H9 (cell line): ENCODE measurements around the gene NKAIN2. TPM values are rescaled to one million over a fixed set of nuclear protein-coding genes. Genes with fewer than 3 reads are reported as not detected.

Experiments
- DNase-seq: peaks from one replicate; pipeline ENCODE4 v3.0.0-alpha.2; 2017
- H2AFZ ChIP-seq: one replicate; pipeline ENCODE4 v1.6.1; 2013; ENCODE audit warnings: mild to moderate bottlenecking, low read length, control low read depth, moderate library complexity
- H2AK5ac ChIP-seq: 2 replicates; pipeline ENCODE4 v1.6.1; 2013; ENCODE audit warnings: low read length, control low read depth, mixed read lengths; ENCODE audit not compliant: insufficient read length
- H2BK120ac ChIP-seq: one replicate; pipeline ENCODE4 v1.6.1; 2013; ENCODE audit warnings: low read depth, mild to moderate bottlenecking, low read length, control low read depth, inconsistent platforms; ENCODE audit not compliant: poor library complexity, severe bottlenecking
- H2BK12ac ChIP-seq: 2 replicates; pipeline ENCODE4 v1.6.1; 2013; ENCODE audit warnings: low read length, control low read depth, mixed read lengths, low read depth; ENCODE audit not compliant: insufficient read length
- H2BK15ac ChIP-seq: 2 replicates; pipeline ENCODE4 v1.6.1; 2013; ENCODE audit warnings: low read depth, low read length, control low read depth
- H2BK20ac ChIP-seq: one replicate; pipeline ENCODE4 v1.6.1; 2013; ENCODE audit warnings: low read depth, mild to moderate bottlenecking, low read length, control low read depth, inconsistent platforms; ENCODE audit not compliant: poor library complexity, severe bottlenecking
- H2BK5ac ChIP-seq: 2 replicates; pipeline ENCODE4 v1.6.1; 2013; ENCODE audit warnings: low read length, control low read depth, mixed read lengths; ENCODE audit not compliant: insufficient read length
- H3K14ac ChIP-seq: 2 replicates; pipeline ENCODE4 v1.6.1; 2013; ENCODE audit warnings: low read length, control low read depth; ENCODE audit not compliant: insufficient read depth
- H3K18ac ChIP-seq: 2 replicates; pipeline ENCODE4 v1.6.1; 2013; ENCODE audit warnings: low read depth, mild to moderate bottlenecking, mixed read lengths, low read length, control low read depth; ENCODE audit not compliant: insufficient read length
- H3K23ac ChIP-seq: 2 replicates; pipeline ENCODE4 v1.6.1; 2013; ENCODE audit warnings: low read length, control low read depth, mixed read lengths, low read depth; ENCODE audit not compliant: insufficient read length
- H3K23me2 ChIP-seq: 2 replicates; pipeline ENCODE4 v1.6.1; 2013; ENCODE audit warnings: low read depth, mild to moderate bottlenecking, mixed read lengths, low read length, control low read depth; ENCODE audit not compliant: insufficient read length, poor library complexity, severe bottlenecking
- H3K27ac ChIP-seq: 2 replicates; pipeline ENCODE4 v1.5.1; 2013; ENCODE audit warnings: low read length, control low read depth, mixed read lengths, low read depth; ENCODE audit not compliant: insufficient read length
- H3K27me3 ChIP-seq: 2 replicates; pipeline ENCODE4 v1.6.1; 2013; ENCODE audit warnings: low read length, control low read depth, inconsistent platforms; ENCODE audit not compliant: insufficient read depth
- H3K4ac ChIP-seq: 2 replicates; pipeline ENCODE4 v1.6.1; 2013; ENCODE audit warnings: low read depth, mild to moderate bottlenecking, control low read depth, inconsistent platforms, low read length, moderate library complexity
- H3K4me1 ChIP-seq: 2 replicates; pipeline ENCODE4 v1.6.1; 2013; ENCODE audit warnings: low read length, control low read depth, inconsistent platforms; ENCODE audit not compliant: insufficient read depth
- H3K4me2 ChIP-seq: 2 replicates; pipeline ENCODE4 v1.6.1; 2013; ENCODE audit warnings: low read length, control low read depth, mixed read lengths; ENCODE audit not compliant: insufficient read length, insufficient read depth
- H3K56ac ChIP-seq: 2 replicates; pipeline ENCODE4 v1.6.1; 2013; ENCODE audit warnings: low read depth, mild to moderate bottlenecking, mixed read lengths, low read length, control low read depth; ENCODE audit not compliant: insufficient read length
- H3K79me1 ChIP-seq: 2 replicates; pipeline ENCODE4 v1.6.1; 2013; ENCODE audit warnings: low read depth, mild to moderate bottlenecking, moderate library complexity, low read length, control low read depth, inconsistent platforms; ENCODE audit not compliant: insufficient read depth, poor library complexity, severe bottlenecking
- H3K79me2 ChIP-seq: 2 replicates; pipeline ENCODE4 v1.6.1; 2013; ENCODE audit warnings: low read length, control low read depth, inconsistent platforms; ENCODE audit not compliant: insufficient read depth
- H3K9ac ChIP-seq: 2 replicates; pipeline ENCODE4 v1.6.1; 2013; ENCODE audit warnings: low read length, control low read depth, mixed read lengths; ENCODE audit not compliant: insufficient read length; ENCODE audit errors: extremely low read depth
- H3K9me3 ChIP-seq: one replicate; pipeline ENCODE4 v1.6.1; 2013; ENCODE audit warnings: low read depth, low read length, inconsistent platforms; ENCODE audit not compliant: control insufficient read depth
- H3T11ph ChIP-seq: one replicate; pipeline ENCODE4 v1.6.1; 2013; ENCODE audit warnings: mild to moderate bottlenecking, low read length, control low read depth, inconsistent platforms
- H4K20me1 ChIP-seq: one replicate; pipeline ENCODE4 v1.6.1; 2013; ENCODE audit not compliant: control insufficient read depth, insufficient read length, insufficient read depth
- H4K5ac ChIP-seq: 2 replicates; pipeline ENCODE4 v1.6.1; 2013; ENCODE audit warnings: low read depth, mild to moderate bottlenecking, mixed read lengths, low read length, control low read depth; ENCODE audit not compliant: insufficient read length
- H4K8ac ChIP-seq: replicated peaks from 2 replicates; pipeline ENCODE4 v1.6.1; 2013; ENCODE audit warnings: low read length, control low read depth, mixed read lengths, low read depth; ENCODE audit not compliant: insufficient read length
- H4K91ac ChIP-seq: 2 replicates; pipeline ENCODE4 v1.6.1; 2013; ENCODE audit warnings: low read depth, mild to moderate bottlenecking, moderate library complexity, mixed read lengths, low read length, control low read depth; ENCODE audit not compliant: insufficient read length
- H3K27ac Mint-ChIP-seq, 3 experiments: 2 replicates in 2 of 3; 3 replicates in 1 of 3; pipeline ENCODE4 v1.8.0; 2020 to 2021; ENCODE audit warnings: mixed read lengths in 3 of 3, mild to moderate bottlenecking in 1 of 3, moderate library complexity in 1 of 3
- H3K27me3 Mint-ChIP-seq: 2 replicates; pipeline ENCODE4 v1.8.0; 2021; ENCODE audit warnings: low read depth, mild to moderate bottlenecking, moderate library complexity, mixed read lengths
- H3K36me3 Mint-ChIP-seq, 3 experiments: 2 replicates in 2 of 3; 3 replicates in 1 of 3; pipeline ENCODE4 v1.8.0; 2020 to 2021; ENCODE audit warnings: low read depth in 3 of 3, mixed read lengths in 3 of 3; ENCODE audit not compliant: insufficient read depth in 1 of 3
- H3K4me1 Mint-ChIP-seq, 2 experiments: 2 replicates each; pipeline ENCODE4 v1.8.0; 2020; ENCODE audit warnings: mixed read lengths in 2 of 2
- H3K4me3 Mint-ChIP-seq, 2 experiments: 2 replicates in 1 of 2; 3 replicates in 1 of 2; pipeline ENCODE4 v1.8.0; 2020 to 2021; ENCODE audit warnings: mild to moderate bottlenecking in 2 of 2, mixed read lengths in 2 of 2, moderate library complexity in 1 of 2
- H3K9me3 Mint-ChIP-seq, 2 experiments: 2 replicates in 1 of 2; 3 replicates in 1 of 2; pipeline ENCODE4 v1.8.0; 2020; ENCODE audit warnings: mild to moderate bottlenecking in 2 of 2, mixed read lengths in 2 of 2, moderate library complexity in 1 of 2
- CTCF ChIP-seq: fragments of 200-600 bp; sonication (generic); conservative IDR thresholded peaks from 3 replicates; pipeline ENCODE4 v1.8.0; 2021; ENCODE audit warnings: antibody characterized with exemption, mild to moderate bottlenecking
- WGBS: extraction: QIAGEN DNeasy Blood & Tissue Kit; methylation state at CpG from one replicate; pipeline ENCODE4 v1.1.7; 2013; ENCODE audit warnings: missing lambda C conversion rate, low lambda C conversion rate, mixed read lengths; ENCODE audit not compliant: insufficient read length; ENCODE audit errors: extremely low coverage; 5-methylcytosine and 5-hydroxymethylcytosine counted together
- total RNA-seq: library from RNA; stranded (reverse); gene quantifications from 2 replicates; pipeline ENCODE4 v1.2.1, GENCODE V29; 2021

NKAIN2 gene
- total RNA-seq, 1 experiment from 2014 or later = 0.17 TPM

- DNase-seq = no peak
- Histone ChIP-seq H3T11ph (no peak overlapping the region), H3K4me2 (no peak overlapping the region), H3K4me1 (no peaks in the 10 kb centered on the region; the same call in 1 of the 2 replicates), H4K91ac (no peak overlapping the region), H2BK12ac (no peak overlapping the region), H3K9ac (no peak overlapping the region), H2AFZ (no peak overlapping the region), H3K56ac (no peak overlapping the region), H4K8ac (no peak overlapping the region), H3K18ac (no peak overlapping the region), H4K20me1 (no peaks in the 10 kb centered on the region), H3K27ac (no peak overlapping the region), H2BK5ac (no peak overlapping the region), H2BK120ac (no peak overlapping the region), H3K9me3 (no peaks in the 10 kb centered on the region), H3K79me2 (no peaks in the 10 kb centered on the region), H2BK20ac (no peak overlapping the region), H3K23me2 (no peaks in the 10 kb centered on the region), H4K5ac (no peak overlapping the region), H3K23ac (no peak overlapping the region), H2AK5ac (no peak overlapping the region), H3K4ac (no peak overlapping the region), H3K79me1 (no peaks in the 10 kb centered on the region), H3K27me3 (no peaks in the 10 kb centered on the region), H3K14ac (no peak overlapping the region), H2BK15ac (no peak overlapping the region)
- Mint-ChIP-seq H3K9me3 (no peaks in the 10 kb centered on the region), H3K4me3 (no peak overlapping the region), H3K4me1 (no peaks in the 10 kb centered on the region; a peak in 2 of 4 replicates), H3K36me3 (no peaks in the 10 kb centered on the region), H3K27ac (no peak overlapping the region), H3K27me3 (peaks cover 13% of the 10 kb centered on the region)
- TF ChIP-seq CTCF = no peak
- WGBS = no CpG with 5 or more reads among the region's 1 CpG
These were observed 141.7 kb downstream of the NKAIN2 start for GRCh38 chr6:123945386-123945785.
